ENCODE measurements around the gene PLSCR3.

DNA sequence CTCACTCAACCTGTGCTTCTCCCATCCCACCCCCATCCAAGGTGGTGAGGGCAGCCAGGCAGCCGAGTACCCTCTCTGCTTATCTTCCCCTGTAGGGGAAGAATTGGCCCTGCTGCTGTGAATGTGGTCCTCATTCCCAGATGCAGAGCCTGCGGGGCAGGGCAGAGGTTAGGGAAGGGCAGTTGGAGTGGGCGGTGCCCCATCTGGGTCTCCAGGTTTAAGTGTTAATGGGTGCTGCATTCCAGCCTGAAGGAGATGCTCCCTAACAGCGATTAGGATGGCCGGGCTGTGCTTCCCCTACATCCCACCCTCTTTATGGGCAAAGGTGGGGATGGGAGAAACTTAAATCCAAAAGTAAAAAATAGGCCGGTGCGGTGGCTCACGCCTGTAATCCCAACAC is 27.2 kb downstream of the PLSCR3 start:
- TF ChIP-seq CTCF (conservative IDR thresholded peaks at IDR 0.05; ENCODE audit: low read length): no peak
- TF ChIP-seq EZH2phosphoT487 (IDR thresholded peaks at IDR 0.05; ENCODE audit: borderline replicate concordance): no peak

Data from Loucy (cell line).